Gastrocnemius medialis (tissue), 4 donors: ENCODE data around the gene GLIPR1L2.

Experiments
- CTCF ChIP-seq, 5 experiments: fragments of 450-650 bp in 3 of 5; fragments of 200-600 bp in 2 of 5; sonication (generic) in 2 of 5; IDR thresholded peaks in 4 of 5; conservative IDR thresholded peaks in 1 of 5; 1 replicate in 4 of 5; 2 replicates in 1 of 5; pipeline ENCODE4 v1.5.1; 2016 to 2019; ENCODE audit warnings: antibody characterized with exemption in 5 of 5, mild to moderate bottlenecking in 3 of 5, moderate library complexity in 3 of 5
- POLR2A ChIP-seq, 2 donors: fragments of 450-650 bp; IDR thresholded peaks; one replicate each; pipeline ENCODE4 v1.6.1; 2017; ENCODE audit warnings: antibody characterized with exemption in 2 of 2, mild to moderate bottlenecking in 2 of 2, moderate library complexity in 2 of 2

- TF ChIP-seq POLR2A (IDR thresholded peaks at IDR 0.05) = no peak
- no peak for TF ChIP-seq CTCF (IDR thresholded peaks at IDR 0.05 in 4 of 5, conservative IDR thresholded peaks at IDR 0.05 in 1 of 5)
Measured at GRCh38 chr12:75389706-75390105, 1.2 kb upstream of the GLIPR1L2 start.
